GM21528 (cell line): ENCODE results near the gene TMPRSS15.
"Not testable (repeated sequence)": the region's sequence is repeated elsewhere in the genome, so short reads cannot be mapped to it uniquely, and the experiment has no call there.

Experiments used
- ATAC-seq: cut with Tn5 transposase; IDR thresholded peaks from one replicate; pipeline ENCODE4 v1.9.1; 2021; ENCODE audit warnings: mild to moderate bottlenecking, moderate library complexity; ENCODE audit not compliant: unreplicated experiment, low FRiP score

TMPRSS15 gene

GRCh38 chr21:18403735-18404450 lies at the start of gene TMPRSS15:
Gene TMPRSS15, minus strand, starts transcription at chr21:18403785. Its CDS starts 163 bp downstream, at chr21:18403622.
- no peak for ATAC-seq

- no peak for ATAC-seq
Observed at GRCh38 chr21:18451670-18452069, 48.1 kb upstream of the TMPRSS15 start.

- no peak for ATAC-seq
Observed at GRCh38 chr21:18449605-18450550, 46.3 kb upstream of the TMPRSS15 start.

GRCh38 chr21:18443701-18444100 lies 40.1 kb upstream of the TMPRSS15 start:
- no peak for ATAC-seq

- ATAC-seq: no peak
Observed at GRCh38 chr21:18443085-18443484, 39.5 kb upstream of the TMPRSS15 start.

- ATAC-seq: no peak
Observed at GRCh38 chr21:18430341-18430740, 26.8 kb upstream of the TMPRSS15 start.

GRCh38 chr21:18424276-18424675 lies 20.7 kb upstream of the TMPRSS15 start:
- ATAC-seq: no peak

- ATAC-seq: no peak
Observed at GRCh38 chr21:18417141-18417790, 13.7 kb upstream of the TMPRSS15 start.

GRCh38 chr21:18411565-18411964 lies 8.0 kb upstream of the TMPRSS15 start:
- ATAC-seq: no peak

- no peak for ATAC-seq
Observed at GRCh38 chr21:18409579-18409978, 6.0 kb upstream of the TMPRSS15 start.

- no peak for ATAC-seq
Observed at GRCh38 chr21:18398843-18399242, 4.7 kb downstream of the TMPRSS15 start.

GRCh38 chr21:18387994-18388393 lies 15.6 kb downstream of the TMPRSS15 start:
- no peak for ATAC-seq

- no peak for ATAC-seq
Observed at GRCh38 chr21:18384771-18385170, 18.8 kb downstream of the TMPRSS15 start.

GRCh38 chr21:18382934-18383619 lies 20.5 kb downstream of the TMPRSS15 start:
- ATAC-seq: not testable (repeated sequence)

- no peak for ATAC-seq
Observed at GRCh38 chr21:18382141-18382540, 21.4 kb downstream of the TMPRSS15 start.

GRCh38 chr21:18373606-18374005 lies 30.0 kb downstream of the TMPRSS15 start:
- no peak for ATAC-seq

- no peak for ATAC-seq
Observed at GRCh38 chr21:18370301-18370700, 33.3 kb downstream of the TMPRSS15 start.

- ATAC-seq: no peak
Observed at GRCh38 chr21:18369115-18369514, 34.5 kb downstream of the TMPRSS15 start.

- no peak for ATAC-seq
Observed at GRCh38 chr21:18368205-18368604, 35.4 kb downstream of the TMPRSS15 start.

GRCh38 chr21:18356801-18357200 lies 46.8 kb downstream of the TMPRSS15 start:
- ATAC-seq: no peak
